Activated CD4-positive, alpha-beta T cell treated with anti-CD3 and anti-CD28 coated beads, Interleukin-2, amount 50 U/mL, for 48 hours (primary cell): ENCODE data around the gene PSMG4.

ENCODE experiments used
- DNase-seq, 2 experiments: peaks; one replicate each; pipeline ENCODE4 v3.0.0-alpha.2; 2020

The PSMG4 gene

DNA sequence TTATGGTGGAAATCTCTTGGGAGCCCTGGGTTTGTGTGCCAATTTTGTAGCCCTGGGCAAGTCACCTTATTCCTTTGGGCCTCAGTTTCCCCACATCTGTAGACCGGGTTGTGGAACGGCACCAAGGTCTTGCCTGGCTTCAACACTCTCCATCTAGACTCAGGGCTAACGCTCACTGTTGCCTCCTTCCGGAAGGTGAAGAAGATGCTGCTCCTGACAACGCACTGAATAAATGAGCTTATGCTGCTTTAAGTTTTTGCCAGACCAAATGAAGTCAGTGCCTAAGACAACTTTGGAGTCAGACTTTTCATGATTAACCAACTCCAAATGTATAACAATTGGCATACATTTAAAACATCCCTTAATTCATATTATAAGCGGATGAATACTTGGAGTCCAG, 53.1 kb downstream of the PSMG4 start:
- DNase-seq = no peak

GRCh38 chr6:3312604-3313231, 54.0 kb downstream of the PSMG4 start:
- no peak for DNase-seq

- no peak for DNase-seq
Observed at GRCh38 chr6:3314176-3314575, 55.4 kb downstream of the PSMG4 start.

DNA sequence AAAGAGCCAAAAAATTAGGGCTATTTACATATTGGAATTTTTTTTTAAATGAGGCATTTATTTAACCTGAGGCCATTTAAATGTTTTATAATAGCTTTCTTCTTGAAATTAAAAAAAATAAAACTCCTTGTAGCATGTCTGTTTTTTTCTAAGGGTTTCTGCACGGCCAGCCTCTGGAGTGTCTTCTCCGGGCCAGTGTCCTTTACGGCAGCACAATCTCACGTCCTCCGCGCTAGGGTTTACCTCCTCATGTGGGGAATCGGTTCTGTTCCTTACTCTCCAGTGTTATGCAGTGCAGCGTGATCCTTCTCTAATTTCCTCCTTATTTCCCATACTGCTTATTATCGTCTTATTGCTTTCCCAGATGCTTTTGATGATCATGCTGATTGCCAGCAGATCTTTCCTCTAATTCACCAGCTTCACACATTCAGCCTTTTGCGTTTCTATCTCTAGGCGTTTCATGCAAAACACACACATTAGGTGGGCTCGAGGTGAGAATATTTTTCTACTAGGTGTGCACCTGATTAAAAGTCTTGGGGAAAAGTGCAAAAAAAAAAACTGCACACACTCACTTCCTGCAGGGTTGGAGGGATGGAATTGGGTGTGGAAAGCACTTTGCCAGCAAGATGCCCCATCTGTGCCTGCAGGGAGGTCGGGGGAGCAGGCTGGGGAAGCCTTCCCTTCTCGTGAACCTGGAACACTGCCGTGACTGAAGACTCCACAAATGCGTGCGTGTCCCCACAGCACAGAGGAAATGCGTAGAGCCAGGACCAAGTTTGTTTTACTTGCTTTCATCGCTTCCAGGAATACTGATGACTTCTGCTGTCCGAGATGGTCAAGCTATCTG, 56.1 kb downstream of the PSMG4 start:
- DNase-seq = no peak

DNA sequence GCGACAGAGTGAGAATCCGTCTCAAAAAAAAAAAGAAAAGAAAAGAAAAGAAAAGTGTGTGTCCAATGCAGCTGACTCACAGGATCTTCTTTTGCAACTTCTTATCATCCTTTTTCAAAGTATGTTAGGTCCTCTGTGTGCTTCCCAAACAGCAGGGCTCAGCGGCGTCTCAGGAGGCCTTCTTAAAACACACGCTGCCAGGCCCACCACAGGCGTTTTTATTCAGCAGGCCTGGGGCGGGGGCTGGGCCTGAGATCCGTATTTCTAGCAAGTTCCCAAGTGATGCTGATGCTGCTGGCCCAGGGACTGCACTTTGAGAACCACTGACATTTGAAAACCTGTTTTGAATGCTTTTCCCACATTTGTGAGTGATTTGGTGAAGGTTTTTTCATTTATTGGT, 57.1 kb downstream of the PSMG4 start:
- DNase-seq = no peak

DNA sequence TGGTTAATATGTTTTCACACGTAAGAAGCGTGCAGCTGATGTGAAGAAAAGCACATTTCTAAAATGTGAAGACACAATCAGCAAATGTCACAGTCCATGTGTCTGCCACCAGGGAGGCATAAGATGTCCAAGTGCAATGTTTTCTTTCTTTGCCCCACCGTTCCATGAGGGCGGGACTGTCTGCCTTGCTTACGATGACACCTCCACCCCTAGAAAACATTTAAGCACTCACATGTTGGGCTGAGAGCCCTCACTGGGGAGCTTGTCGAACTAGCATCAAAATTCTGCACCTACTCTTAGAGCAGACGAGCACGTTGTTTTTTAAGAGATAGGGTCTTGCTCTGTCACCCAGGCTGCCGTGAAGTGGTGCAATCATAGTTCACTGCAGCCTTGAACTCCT, 57.6 kb downstream of the PSMG4 start:
- no peak for DNase-seq

- DNase-seq = no peak
Observed at GRCh38 chr6:3316818-3317217, 58.1 kb downstream of the PSMG4 start.
